Activated T-helper 2 cell treated with anti-CD3 and anti-CD28 coated beads, Interferon-gamma antibody, Interleukin-2, Interleukin-4, amounts not matched to agents 10 μg/mL and 5 μg/mL and 100 μg/mL, durations not matched to agents 14 hours and 24 hours and 36 hours (primary cell): Measurements from ENCODE around the gene DTYMK. TPM values are rescaled to one million over a fixed set of nuclear protein-coding genes. Genes with fewer than 3 reads are reported as not detected.

Experiments
- DNase-seq: peaks from one replicate; pipeline ENCODE4 v3.0.0; 2021; ENCODE audit warnings: low spot score
- H3K27ac Mint-ChIP-seq: one replicate; pipeline ENCODE4 v1.8.0; 2021; ENCODE audit warnings: mixed read lengths
- H3K27me3 Mint-ChIP-seq: one replicate; pipeline ENCODE4 v1.8.0; 2021; ENCODE audit warnings: low read depth, mixed read lengths
- H3K36me3 Mint-ChIP-seq: one replicate; pipeline ENCODE4 v1.8.0; 2021; ENCODE audit warnings: low read depth, mixed read lengths
- H3K4me1 Mint-ChIP-seq: one replicate; pipeline ENCODE4 v1.8.0; 2021; ENCODE audit warnings: low read depth, mixed read lengths
- H3K4me3 Mint-ChIP-seq: one replicate; pipeline ENCODE4 v1.8.0; 2021; ENCODE audit warnings: low read depth, mild to moderate bottlenecking, moderate library complexity, mixed read lengths
- H3K9me3 Mint-ChIP-seq: one replicate; pipeline ENCODE4 v1.8.0; 2021; ENCODE audit warnings: mixed read lengths
- intact Hi-C: fragments of 100-400 bp; cut with micrococcal nuclease; formaldehyde crosslinking; loops from one replicate; pipeline ENCODE4 v1.15.1; 2023
- total RNA-seq: library from RNA; stranded (reverse); gene quantifications from 2 replicates; pipeline ENCODE4 v1.2.3, GENCODE V29; 2022

The DTYMK gene
- total RNA-seq, 1 donor from 2014 or later: 98.2 TPM

GRCh38 chr2:241701399-241702154, 15.0 kb upstream of the DTYMK start, which contains the start of gene ING5:
Gene ING5 (plus strand): TSS chr2:241702039. CDS start chr2:241702066, 27 bp downstream.
- intact Hi-C loops: loop anchor here (1.0 to 5.0 kb wide), 4 partner anchors 15 to 344 kb away; partner anchors contain the start of genes D2HGDH, DTYMK and FARP2
- H3K36me3 Mint-ChIP-seq: peaks cover 38% of the 10 kb centered on the region
- peaks cover 13% of the 10 kb centered on the region for H3K4me1 Mint-ChIP-seq
- peak; percentile 95 for DNase-seq
- peaks cover 9% of the 10 kb centered on the region for H3K9me3 Mint-ChIP-seq
- H3K27ac Mint-ChIP-seq: peak within 1 kb of the TSS; percentile 92
- no peaks in the 10 kb centered on the region for H3K27me3 Mint-ChIP-seq
- peak within 1 kb of the TSS; percentile 89 for H3K4me3 Mint-ChIP-seq

GRCh38 chr2:241701149-241701398, 14.5 kb upstream of the DTYMK start:
- Mint-ChIP-seq H3K36me3 (peaks cover 37% of the 10 kb centered on the region), H3K4me3 (peak overlapping the region; percentile 89), H3K4me1 (peaks cover 13% of the 10 kb centered on the region), H3K9me3 (peaks cover 5% of the 10 kb centered on the region), H3K27ac (peak overlapping the region; percentile 92), H3K27me3 (no peaks in the 10 kb centered on the region)
- no peak for DNase-seq
- intact Hi-C loops: loop anchor here (5.0 kb wide), 1 partner anchor 344 kb away; the partner anchor contains the start of gene FARP2

- peaks cover 26% of the 10 kb centered on the region for H3K36me3 Mint-ChIP-seq
- H3K4me1 Mint-ChIP-seq: peaks cover 5% of the 10 kb centered on the region
- H3K27me3 Mint-ChIP-seq: no peaks in the 10 kb centered on the region
- no peak for DNase-seq
- no peak overlapping the region for H3K27ac Mint-ChIP-seq
- intact Hi-C loops: no loop called here
- H3K4me3 Mint-ChIP-seq: no peak overlapping the region
- no peaks in the 10 kb centered on the region for H3K9me3 Mint-ChIP-seq
Observed at GRCh38 chr2:241695651-241696050, 9.0 kb upstream of the DTYMK start.

- Mint-ChIP-seq H3K4me3 (no peak overlapping the region), H3K9me3 (no peaks in the 10 kb centered on the region), H3K27me3 (no peaks in the 10 kb centered on the region), H3K4me1 (peaks cover 3% of the 10 kb centered on the region), H3K27ac (no peak overlapping the region), H3K36me3 (peaks cover 36% of the 10 kb centered on the region)
- DNase-seq: no peak
- intact Hi-C loops: no loop called here
Observed at GRCh38 chr2:241692448-241692847, 5.8 kb upstream of the DTYMK start.

GRCh38 chr2:241690202-241690717, 3.6 kb upstream of the DTYMK start:
- Mint-ChIP-seq H3K36me3 (peaks cover 35% of the 10 kb centered on the region), H3K4me3 (no peak overlapping the region), H3K9me3 (no peaks in the 10 kb centered on the region), H3K27me3 (no peaks in the 10 kb centered on the region), H3K4me1 (peaks cover 10% of the 10 kb centered on the region), H3K27ac (no peak overlapping the region)
- no peak for DNase-seq
- intact Hi-C loops: no loop called here

- peaks cover 13% of the 10 kb centered on the region for H3K4me1 Mint-ChIP-seq
- peak overlapping the region; percentile 61 for H3K4me3 Mint-ChIP-seq
- intact Hi-C loops: loop anchor here (5.0 kb wide), 1 partner anchor 43 kb away; the partner anchor contains the start of gene D2HGDH
- no peak for DNase-seq
- H3K36me3 Mint-ChIP-seq: peaks cover 38% of the 10 kb centered on the region
- H3K27me3 Mint-ChIP-seq: no peaks in the 10 kb centered on the region
- H3K9me3 Mint-ChIP-seq: no peaks in the 10 kb centered on the region
- no peak overlapping the region for H3K27ac Mint-ChIP-seq
Observed at GRCh38 chr2:241689306-241689705, 2.7 kb upstream of the DTYMK start.

GRCh38 chr2:241686324-241686649, 328 bp downstream of the DTYMK start:
- peak overlapping the region; percentile 70 for H3K27ac Mint-ChIP-seq
- intact Hi-C loops: loop anchor here (1.0 to 5.0 kb wide), 5 partner anchors 16 to 584 kb away; partner anchors contain the start of genes ATG4B, D2HGDH, ING5 and MTERF4
- DNase-seq: no peak
- peaks cover 17% of the 10 kb centered on the region for H3K4me1 Mint-ChIP-seq
- peaks cover 56% of the 10 kb centered on the region for H3K36me3 Mint-ChIP-seq
- no peaks in the 10 kb centered on the region for H3K9me3 Mint-ChIP-seq
- H3K27me3 Mint-ChIP-seq: no peaks in the 10 kb centered on the region
- H3K4me3 Mint-ChIP-seq: peak overlapping the region; percentile 88

- H3K4me3 Mint-ChIP-seq: no peak overlapping the region
- H3K27me3 Mint-ChIP-seq: no peaks in the 10 kb centered on the region
- H3K4me1 Mint-ChIP-seq: peaks cover 20% of the 10 kb centered on the region
- H3K36me3 Mint-ChIP-seq: peaks cover 67% of the 10 kb centered on the region
- intact Hi-C loops: no loop called here
- DNase-seq: no peak
- no peak overlapping the region for H3K27ac Mint-ChIP-seq
- no peaks in the 10 kb centered on the region for H3K9me3 Mint-ChIP-seq
Observed at GRCh38 chr2:241680827-241681599, 5.6 kb downstream of the DTYMK start.

GRCh38 chr2:241680044-241680443, 6.6 kb downstream of the DTYMK start:
- H3K27me3 Mint-ChIP-seq: no peaks in the 10 kb centered on the region
- no peak for DNase-seq
- peaks cover 14% of the 10 kb centered on the region for H3K4me1 Mint-ChIP-seq
- H3K27ac Mint-ChIP-seq: no peak overlapping the region
- H3K4me3 Mint-ChIP-seq: no peak overlapping the region
- intact Hi-C loops: no loop called here
- peaks cover 67% of the 10 kb centered on the region for H3K36me3 Mint-ChIP-seq
- no peaks in the 10 kb centered on the region for H3K9me3 Mint-ChIP-seq

GRCh38 chr2:241678784-241679540, 7.7 kb downstream of the DTYMK start:
- H3K4me1 Mint-ChIP-seq: peaks cover 8% of the 10 kb centered on the region
- H3K27ac Mint-ChIP-seq: no peak overlapping the region
- H3K9me3 Mint-ChIP-seq: no peaks in the 10 kb centered on the region
- peaks cover 60% of the 10 kb centered on the region for H3K36me3 Mint-ChIP-seq
- no peak for DNase-seq
- no peaks in the 10 kb centered on the region for H3K27me3 Mint-ChIP-seq
- no peak overlapping the region for H3K4me3 Mint-ChIP-seq
- intact Hi-C loops: no loop called here

GRCh38 chr2:241678307-241678706, 8.3 kb downstream of the DTYMK start:
- intact Hi-C loops: no loop called here
- peaks cover 10% of the 10 kb centered on the region for H3K4me1 Mint-ChIP-seq
- no peaks in the 10 kb centered on the region for H3K27me3 Mint-ChIP-seq
- H3K4me3 Mint-ChIP-seq: no peak overlapping the region
- H3K36me3 Mint-ChIP-seq: peaks cover 53% of the 10 kb centered on the region
- H3K27ac Mint-ChIP-seq: no peak overlapping the region
- DNase-seq: no peak
- no peaks in the 10 kb centered on the region for H3K9me3 Mint-ChIP-seq

- H3K4me3 Mint-ChIP-seq: no peak overlapping the region
- H3K36me3 Mint-ChIP-seq: peaks cover 49% of the 10 kb centered on the region
- DNase-seq: no peak
- H3K27ac Mint-ChIP-seq: no peak overlapping the region
- intact Hi-C loops: no loop called here
- H3K9me3 Mint-ChIP-seq: no peaks in the 10 kb centered on the region
- peaks cover 10% of the 10 kb centered on the region for H3K4me1 Mint-ChIP-seq
- H3K27me3 Mint-ChIP-seq: no peaks in the 10 kb centered on the region
Observed at GRCh38 chr2:241677392-241677791, 9.2 kb downstream of the DTYMK start.
